Fibroblast of the aortic adventitia (primary cell): ENCODE measurements around the gene ZNF526. TPM values are rescaled to one million over a fixed set of nuclear protein-coding genes. Genes with fewer than 3 reads are reported as not detected.

ENCODE experiments used
- DNase-seq: peaks from one replicate; pipeline ENCODE4 v3.0.0-alpha.2; 2010; ENCODE audit warnings: low read depth
- H3K4me3 ChIP-seq: 2 replicates; pipeline ENCODE4 v1.5.1; 2011; ENCODE audit warnings: low read depth, mild to moderate bottlenecking, control low read depth, low read length, moderate library complexity
- CTCF ChIP-seq: IDR thresholded peaks from 2 replicates; pipeline ENCODE4 v1.5.1; 2011; ENCODE audit warnings: mild to moderate bottlenecking, low read length, control low read depth, inconsistent platforms; ENCODE audit not compliant: insufficient read depth
- total RNA-seq: library from RNA; depleted of rRNA; stranded (reverse); fragments of >200 nt; gene quantifications from 2 replicates; pipeline ENCODE4 v1.2.3, GENCODE V29; 2012; ENCODE audit warnings: low replicate concordance

Gene ZNF526
- total RNA-seq, 1 donor: 13.0 TPM

GRCh38 chr19:42242069-42242511 is 22.0 kb downstream of the ZNF526 start:
- DNase-seq: no peak
- no peak for TF ChIP-seq CTCF

GRCh38 chr19:42242512-42243409 is 22.6 kb downstream of the ZNF526 start, which contains the start of gene GSK3A:
GSK3A (minus strand) TSS chr19:42242602; CDS start chr19:42242465, 137 bp downstream.
- peak within 1 kb of the TSS; percentile 90 for H3K4me3 ChIP-seq
- DNase-seq: peak; percentile 99
- TF ChIP-seq CTCF: peak; percentile 12

More at GRCh38 chr19:42242069-42242511, 22.0 kb downstream of the ZNF526 start:
- H3K4me3 ChIP-seq: peak overlapping the region; percentile 90

GRCh38 chr19:42244347-42245220 is 24.5 kb downstream of the ZNF526 start:
- peak overlapping the region; percentile 80 for H3K4me3 ChIP-seq
- peak; percentile 93 for DNase-seq
- peak; percentile 64 for TF ChIP-seq CTCF

- no peak for DNase-seq
These were observed 25.1 kb downstream of the ZNF526 start for GRCh38 chr19:42245231-42245630.

GRCh38 chr19:42246143-42246921 is 26.2 kb downstream of the ZNF526 start:
- TF ChIP-seq CTCF: peak; percentile 77
- no peak overlapping the region for H3K4me3 ChIP-seq
- peak; percentile 81 for DNase-seq

More at GRCh38 chr19:42245231-42245630, 25.1 kb downstream of the ZNF526 start:
- no peak for TF ChIP-seq CTCF
- H3K4me3 ChIP-seq: peak overlapping the region; percentile 25
